Measurements from ENCODE around the gene ACAP3.

DNA sequence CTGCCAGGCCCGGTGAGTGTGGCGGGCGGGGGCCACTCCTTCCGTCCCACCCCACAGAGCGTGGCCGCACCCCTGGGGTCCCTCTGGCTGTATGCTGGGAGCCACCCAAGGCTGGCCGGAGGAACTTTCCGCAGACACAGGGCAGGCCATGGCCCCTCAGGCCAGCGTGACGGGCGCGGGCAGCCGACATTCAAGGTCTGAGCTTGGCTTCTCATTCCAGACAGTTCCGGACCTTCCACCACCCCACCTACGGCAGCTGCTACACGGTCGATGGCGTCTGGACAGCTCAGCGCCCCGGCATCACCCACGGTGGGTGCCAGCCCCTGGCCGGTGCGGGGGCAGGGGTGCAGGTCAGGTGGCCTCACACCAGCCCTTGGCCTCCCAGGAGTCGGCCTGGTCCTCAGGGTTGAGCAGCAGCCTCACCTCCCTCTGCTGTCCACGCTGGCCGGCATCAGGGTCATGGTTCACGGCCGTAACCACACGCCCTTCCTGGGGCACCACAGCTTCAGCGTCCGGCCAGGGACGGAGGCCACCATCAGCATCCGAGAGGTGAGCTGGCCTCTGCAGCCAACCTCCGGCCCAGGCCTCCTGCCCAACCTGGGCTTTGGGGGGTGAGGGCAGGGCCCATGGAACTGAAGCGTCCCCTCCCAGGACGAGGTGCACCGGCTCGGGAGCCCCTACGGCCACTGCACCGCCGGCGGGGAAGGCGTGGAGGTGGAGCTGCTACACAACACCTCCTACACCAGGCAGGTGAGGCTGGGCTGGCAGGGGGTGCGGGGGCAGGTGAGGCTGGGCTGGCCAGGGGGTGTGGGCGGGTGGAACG, 20.2 kb downstream of the ACAP3 start:
- TF ChIP-seq EHMT2 (IDR thresholded peaks at IDR 0.05; ENCODE audit: low read depth) = no peak
- no peak for TF ChIP-seq MYC (IDR thresholded peaks at IDR 0.05; ENCODE audit: borderline replicate concordance, low read length)
- no peak for TF ChIP-seq SMC3 (IDR thresholded peaks at IDR 0.05)
- no peak for TF ChIP-seq RARB (CRISPR knock-in tag; IDR thresholded peaks at IDR 0.05)
- TF ChIP-seq, protein P1, sequence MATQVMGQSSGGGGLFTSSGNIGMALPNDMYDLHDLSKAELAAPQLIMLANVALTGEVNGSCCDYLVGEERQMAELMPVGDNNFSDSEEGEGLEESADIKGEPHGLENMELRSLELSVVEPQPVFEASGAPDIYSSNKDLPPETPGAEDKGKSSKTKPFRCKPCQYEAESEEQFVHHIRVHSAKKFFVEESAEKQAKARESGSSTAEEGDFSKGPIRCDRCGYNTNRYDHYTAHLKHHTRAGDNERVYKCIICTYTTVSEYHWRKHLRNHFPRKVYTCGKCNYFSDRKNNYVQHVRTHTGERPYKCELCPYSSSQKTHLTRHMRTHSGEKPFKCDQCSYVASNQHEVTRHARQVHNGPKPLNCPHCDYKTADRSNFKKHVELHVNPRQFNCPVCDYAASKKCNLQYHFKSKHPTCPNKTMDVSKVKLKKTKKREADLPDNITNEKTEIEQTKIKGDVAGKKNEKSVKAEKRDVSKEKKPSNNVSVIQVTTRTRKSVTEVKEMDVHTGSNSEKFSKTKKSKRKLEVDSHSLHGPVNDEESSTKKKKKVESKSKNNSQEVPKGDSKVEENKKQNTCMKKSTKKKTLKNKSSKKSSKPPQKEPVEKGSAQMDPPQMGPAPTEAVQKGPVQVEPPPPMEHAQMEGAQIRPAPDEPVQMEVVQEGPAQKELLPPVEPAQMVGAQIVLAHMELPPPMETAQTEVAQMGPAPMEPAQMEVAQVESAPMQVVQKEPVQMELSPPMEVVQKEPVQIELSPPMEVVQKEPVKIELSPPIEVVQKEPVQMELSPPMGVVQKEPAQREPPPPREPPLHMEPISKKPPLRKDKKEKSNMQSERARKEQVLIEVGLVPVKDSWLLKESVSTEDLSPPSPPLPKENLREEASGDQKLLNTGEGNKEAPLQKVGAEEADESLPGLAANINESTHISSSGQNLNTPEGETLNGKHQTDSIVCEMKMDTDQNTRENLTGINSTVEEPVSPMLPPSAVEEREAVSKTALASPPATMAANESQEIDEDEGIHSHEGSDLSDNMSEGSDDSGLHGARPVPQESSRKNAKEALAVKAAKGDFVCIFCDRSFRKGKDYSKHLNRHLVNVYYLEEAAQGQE (IDR thresholded peaks at IDR 0.05) = no peak
- no peak for TF ChIP-seq POLR2A (IDR thresholded peaks at IDR 0.05; ENCODE audit: low read length)
- TF ChIP-seq, protein P2, sequence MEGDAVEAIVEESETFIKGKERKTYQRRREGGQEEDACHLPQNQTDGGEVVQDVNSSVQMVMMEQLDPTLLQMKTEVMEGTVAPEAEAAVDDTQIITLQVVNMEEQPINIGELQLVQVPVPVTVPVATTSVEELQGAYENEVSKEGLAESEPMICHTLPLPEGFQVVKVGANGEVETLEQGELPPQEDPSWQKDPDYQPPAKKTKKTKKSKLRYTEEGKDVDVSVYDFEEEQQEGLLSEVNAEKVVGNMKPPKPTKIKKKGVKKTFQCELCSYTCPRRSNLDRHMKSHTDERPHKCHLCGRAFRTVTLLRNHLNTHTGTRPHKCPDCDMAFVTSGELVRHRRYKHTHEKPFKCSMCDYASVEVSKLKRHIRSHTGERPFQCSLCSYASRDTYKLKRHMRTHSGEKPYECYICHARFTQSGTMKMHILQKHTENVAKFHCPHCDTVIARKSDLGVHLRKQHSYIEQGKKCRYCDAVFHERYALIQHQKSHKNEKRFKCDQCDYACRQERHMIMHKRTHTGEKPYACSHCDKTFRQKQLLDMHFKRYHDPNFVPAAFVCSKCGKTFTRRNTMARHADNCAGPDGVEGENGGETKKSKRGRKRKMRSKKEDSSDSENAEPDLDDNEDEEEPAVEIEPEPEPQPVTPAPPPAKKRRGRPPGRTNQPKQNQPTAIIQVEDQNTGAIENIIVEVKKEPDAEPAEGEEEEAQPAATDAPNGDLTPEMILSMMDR (IDR thresholded peaks at IDR 0.05) = no peak
- TF ChIP-seq KDM1A (IDR thresholded peaks at IDR 0.05; ENCODE audit: low read depth) = no peak
